H9 (cell line): ENCODE results near the gene TRIM37. TPM values are rescaled to one million over a fixed set of nuclear protein-coding genes. Genes with fewer than 3 reads are reported as not detected.

Source experiments
- DNase-seq: peaks from one replicate; pipeline ENCODE4 v3.0.0-alpha.2; 2017
- H2AFZ ChIP-seq: one replicate; pipeline ENCODE4 v1.6.1; 2013; ENCODE audit warnings: mild to moderate bottlenecking, low read length, control low read depth, moderate library complexity
- H2AK5ac ChIP-seq: 2 replicates; pipeline ENCODE4 v1.6.1; 2013; ENCODE audit warnings: low read length, control low read depth, mixed read lengths; ENCODE audit not compliant: insufficient read length
- H2BK120ac ChIP-seq: one replicate; pipeline ENCODE4 v1.6.1; 2013; ENCODE audit warnings: low read depth, mild to moderate bottlenecking, low read length, control low read depth, inconsistent platforms; ENCODE audit not compliant: poor library complexity, severe bottlenecking
- H2BK12ac ChIP-seq: 2 replicates; pipeline ENCODE4 v1.6.1; 2013; ENCODE audit warnings: low read length, control low read depth, mixed read lengths, low read depth; ENCODE audit not compliant: insufficient read length
- H2BK15ac ChIP-seq: 2 replicates; pipeline ENCODE4 v1.6.1; 2013; ENCODE audit warnings: low read depth, low read length, control low read depth
- H2BK20ac ChIP-seq: one replicate; pipeline ENCODE4 v1.6.1; 2013; ENCODE audit warnings: low read depth, mild to moderate bottlenecking, low read length, control low read depth, inconsistent platforms; ENCODE audit not compliant: poor library complexity, severe bottlenecking
- H2BK5ac ChIP-seq: 2 replicates; pipeline ENCODE4 v1.6.1; 2013; ENCODE audit warnings: low read length, control low read depth, mixed read lengths; ENCODE audit not compliant: insufficient read length
- H3K14ac ChIP-seq: 2 replicates; pipeline ENCODE4 v1.6.1; 2013; ENCODE audit warnings: low read length, control low read depth; ENCODE audit not compliant: insufficient read depth
- H3K18ac ChIP-seq: 2 replicates; pipeline ENCODE4 v1.6.1; 2013; ENCODE audit warnings: low read depth, mild to moderate bottlenecking, mixed read lengths, low read length, control low read depth; ENCODE audit not compliant: insufficient read length
- H3K23ac ChIP-seq: 2 replicates; pipeline ENCODE4 v1.6.1; 2013; ENCODE audit warnings: low read length, control low read depth, mixed read lengths, low read depth; ENCODE audit not compliant: insufficient read length
- H3K23me2 ChIP-seq: 2 replicates; pipeline ENCODE4 v1.6.1; 2013; ENCODE audit warnings: low read depth, mild to moderate bottlenecking, mixed read lengths, low read length, control low read depth; ENCODE audit not compliant: insufficient read length, poor library complexity, severe bottlenecking
- H3K27ac ChIP-seq: 2 replicates; pipeline ENCODE4 v1.5.1; 2013; ENCODE audit warnings: low read length, control low read depth, mixed read lengths, low read depth; ENCODE audit not compliant: insufficient read length
- H3K27me3 ChIP-seq: 2 replicates; pipeline ENCODE4 v1.6.1; 2013; ENCODE audit warnings: low read length, control low read depth, inconsistent platforms; ENCODE audit not compliant: insufficient read depth
- H3K4ac ChIP-seq: 2 replicates; pipeline ENCODE4 v1.6.1; 2013; ENCODE audit warnings: low read depth, mild to moderate bottlenecking, control low read depth, inconsistent platforms, low read length, moderate library complexity
- H3K4me1 ChIP-seq: 2 replicates; pipeline ENCODE4 v1.6.1; 2013; ENCODE audit warnings: low read length, control low read depth, inconsistent platforms; ENCODE audit not compliant: insufficient read depth
- H3K4me2 ChIP-seq: 2 replicates; pipeline ENCODE4 v1.6.1; 2013; ENCODE audit warnings: low read length, control low read depth, mixed read lengths; ENCODE audit not compliant: insufficient read length, insufficient read depth
- H3K56ac ChIP-seq: 2 replicates; pipeline ENCODE4 v1.6.1; 2013; ENCODE audit warnings: low read depth, mild to moderate bottlenecking, mixed read lengths, low read length, control low read depth; ENCODE audit not compliant: insufficient read length
- H3K79me1 ChIP-seq: 2 replicates; pipeline ENCODE4 v1.6.1; 2013; ENCODE audit warnings: low read depth, mild to moderate bottlenecking, moderate library complexity, low read length, control low read depth, inconsistent platforms; ENCODE audit not compliant: insufficient read depth, poor library complexity, severe bottlenecking
- H3K79me2 ChIP-seq: 2 replicates; pipeline ENCODE4 v1.6.1; 2013; ENCODE audit warnings: low read length, control low read depth, inconsistent platforms; ENCODE audit not compliant: insufficient read depth
- H3K9ac ChIP-seq: 2 replicates; pipeline ENCODE4 v1.6.1; 2013; ENCODE audit warnings: low read length, control low read depth, mixed read lengths; ENCODE audit not compliant: insufficient read length; ENCODE audit errors: extremely low read depth
- H3K9me3 ChIP-seq: one replicate; pipeline ENCODE4 v1.6.1; 2013; ENCODE audit warnings: low read depth, low read length, inconsistent platforms; ENCODE audit not compliant: control insufficient read depth
- H3T11ph ChIP-seq: one replicate; pipeline ENCODE4 v1.6.1; 2013; ENCODE audit warnings: mild to moderate bottlenecking, low read length, control low read depth, inconsistent platforms
- H4K20me1 ChIP-seq: one replicate; pipeline ENCODE4 v1.6.1; 2013; ENCODE audit not compliant: control insufficient read depth, insufficient read length, insufficient read depth
- H4K5ac ChIP-seq: 2 replicates; pipeline ENCODE4 v1.6.1; 2013; ENCODE audit warnings: low read depth, mild to moderate bottlenecking, mixed read lengths, low read length, control low read depth; ENCODE audit not compliant: insufficient read length
- H4K8ac ChIP-seq: replicated peaks from 2 replicates; pipeline ENCODE4 v1.6.1; 2013; ENCODE audit warnings: low read length, control low read depth, mixed read lengths, low read depth; ENCODE audit not compliant: insufficient read length
- H4K91ac ChIP-seq: 2 replicates; pipeline ENCODE4 v1.6.1; 2013; ENCODE audit warnings: low read depth, mild to moderate bottlenecking, moderate library complexity, mixed read lengths, low read length, control low read depth; ENCODE audit not compliant: insufficient read length
- H3K27ac Mint-ChIP-seq, 3 experiments: 2 replicates in 2 of 3; 3 replicates in 1 of 3; pipeline ENCODE4 v1.8.0; 2020 to 2021; ENCODE audit warnings: mixed read lengths in 3 of 3, mild to moderate bottlenecking in 1 of 3, moderate library complexity in 1 of 3
- H3K27me3 Mint-ChIP-seq: 2 replicates; pipeline ENCODE4 v1.8.0; 2021; ENCODE audit warnings: low read depth, mild to moderate bottlenecking, moderate library complexity, mixed read lengths
- H3K36me3 Mint-ChIP-seq, 3 experiments: 2 replicates in 2 of 3; 3 replicates in 1 of 3; pipeline ENCODE4 v1.8.0; 2020 to 2021; ENCODE audit warnings: low read depth in 3 of 3, mixed read lengths in 3 of 3; ENCODE audit not compliant: insufficient read depth in 1 of 3
- H3K4me1 Mint-ChIP-seq, 2 experiments: 2 replicates each; pipeline ENCODE4 v1.8.0; 2020; ENCODE audit warnings: mixed read lengths in 2 of 2
- H3K4me3 Mint-ChIP-seq, 2 experiments: 2 replicates in 1 of 2; 3 replicates in 1 of 2; pipeline ENCODE4 v1.8.0; 2020 to 2021; ENCODE audit warnings: mild to moderate bottlenecking in 2 of 2, mixed read lengths in 2 of 2, moderate library complexity in 1 of 2
- H3K9me3 Mint-ChIP-seq, 2 experiments: 2 replicates in 1 of 2; 3 replicates in 1 of 2; pipeline ENCODE4 v1.8.0; 2020; ENCODE audit warnings: mild to moderate bottlenecking in 2 of 2, mixed read lengths in 2 of 2, moderate library complexity in 1 of 2
- WGBS: extraction: QIAGEN DNeasy Blood & Tissue Kit; methylation state at CpG from one replicate; pipeline ENCODE4 v1.1.7; 2013; ENCODE audit warnings: missing lambda C conversion rate, low lambda C conversion rate, mixed read lengths; ENCODE audit not compliant: insufficient read length; ENCODE audit errors: extremely low coverage; 5-methylcytosine and 5-hydroxymethylcytosine counted together
- total RNA-seq: library from RNA; stranded (reverse); gene quantifications from 2 replicates; pipeline ENCODE4 v1.2.1, GENCODE V29; 2021
- TF ChIP-seq, protein P1 (sequence below): fragments of 200-600 bp; sonication (generic); conservative IDR thresholded peaks from 3 replicates; pipeline ENCODE4 v1.8.0; 2021; ENCODE audit warnings: antibody characterized with exemption, mild to moderate bottlenecking

Gene TRIM37
- total RNA-seq, 1 experiment from 2014 or later, result 52.1 TPM

DNA sequence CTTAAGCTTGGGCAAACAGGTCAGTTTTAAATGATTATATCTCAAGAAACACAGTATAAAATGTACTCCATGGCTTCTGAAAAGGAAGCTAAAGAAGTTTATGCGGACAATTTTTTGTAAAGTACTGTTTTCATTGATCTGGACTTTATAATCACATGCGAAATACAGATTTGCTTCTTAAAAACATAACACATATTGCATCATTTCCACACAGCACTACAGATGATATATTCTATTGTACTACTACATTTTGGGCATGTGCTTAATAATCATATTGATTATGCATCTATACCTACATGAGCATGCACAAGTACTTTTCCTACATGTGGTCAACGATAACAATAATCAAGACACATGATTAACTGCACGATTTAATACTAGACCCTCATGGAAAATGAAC, 22.5 kb downstream of the TRIM37 start:
- Histone ChIP-seq H2BK12ac (no peak overlapping the region), H3K23ac (no peak overlapping the region), H4K20me1 (no peaks in the 10 kb centered on the region), H3K9ac (no peak overlapping the region), H2BK15ac (no peak overlapping the region), H4K5ac (no peak overlapping the region), H3K27me3 (no peaks in the 10 kb centered on the region), H4K8ac (no peak overlapping the region), H3K27ac (no peak overlapping the region), H3K79me2 (no peaks in the 10 kb centered on the region), H3K14ac (no peak overlapping the region), H2AK5ac (no peak overlapping the region), H3K79me1 (no peaks in the 10 kb centered on the region), H3K4ac (no peak overlapping the region), H3K4me2 (no peak overlapping the region), H3K9me3 (no peaks in the 10 kb centered on the region), H3K56ac (no peak overlapping the region), H2BK120ac (no peak overlapping the region), H3T11ph (no peak overlapping the region), H4K91ac (no peak overlapping the region), H3K18ac (no peak overlapping the region), H2BK20ac (no peak overlapping the region), H3K4me1 (no peaks in the 10 kb centered on the region), H2BK5ac (no peak overlapping the region), H2AFZ (no peak overlapping the region), H3K23me2 (no peaks in the 10 kb centered on the region)
- peaks cover 20 to 60% (median 48%) of the 10 kb centered on the region in 3 experiments; a peak in 6 of 7 replicates for H3K36me3 Mint-ChIP-seq
- H3K27me3 Mint-ChIP-seq, result no peaks in the 10 kb centered on the region
- TF ChIP-seq, protein P1, sequence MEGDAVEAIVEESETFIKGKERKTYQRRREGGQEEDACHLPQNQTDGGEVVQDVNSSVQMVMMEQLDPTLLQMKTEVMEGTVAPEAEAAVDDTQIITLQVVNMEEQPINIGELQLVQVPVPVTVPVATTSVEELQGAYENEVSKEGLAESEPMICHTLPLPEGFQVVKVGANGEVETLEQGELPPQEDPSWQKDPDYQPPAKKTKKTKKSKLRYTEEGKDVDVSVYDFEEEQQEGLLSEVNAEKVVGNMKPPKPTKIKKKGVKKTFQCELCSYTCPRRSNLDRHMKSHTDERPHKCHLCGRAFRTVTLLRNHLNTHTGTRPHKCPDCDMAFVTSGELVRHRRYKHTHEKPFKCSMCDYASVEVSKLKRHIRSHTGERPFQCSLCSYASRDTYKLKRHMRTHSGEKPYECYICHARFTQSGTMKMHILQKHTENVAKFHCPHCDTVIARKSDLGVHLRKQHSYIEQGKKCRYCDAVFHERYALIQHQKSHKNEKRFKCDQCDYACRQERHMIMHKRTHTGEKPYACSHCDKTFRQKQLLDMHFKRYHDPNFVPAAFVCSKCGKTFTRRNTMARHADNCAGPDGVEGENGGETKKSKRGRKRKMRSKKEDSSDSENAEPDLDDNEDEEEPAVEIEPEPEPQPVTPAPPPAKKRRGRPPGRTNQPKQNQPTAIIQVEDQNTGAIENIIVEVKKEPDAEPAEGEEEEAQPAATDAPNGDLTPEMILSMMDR, result no peak
- H3K4me1 Mint-ChIP-seq, result no peaks in the 10 kb centered on the region
- no CpG with 5 or more reads among the region's 4 CpGs for WGBS
- DNase-seq, result no peak
- no peak overlapping the region for H3K4me3 Mint-ChIP-seq
- H3K27ac Mint-ChIP-seq, result no peak overlapping the region
- H3K9me3 Mint-ChIP-seq, result no peaks in the 10 kb centered on the region
